Nephron progenitor cell (in vitro differentiated cells): ENCODE data around the gene RNF133.

ENCODE experiments used
- DNase-seq: peaks from one replicate; pipeline ENCODE4 v3.0.0; 2021
- H3K27ac Mint-ChIP-seq: 2 replicates; pipeline ENCODE4 v1.8.0; 2021; ENCODE audit warnings: mild to moderate bottlenecking, moderate library complexity, mixed read lengths
- H3K27me3 Mint-ChIP-seq: 2 replicates; pipeline ENCODE4 v1.8.0; 2021; ENCODE audit warnings: mild to moderate bottlenecking, low read depth, mixed read lengths; ENCODE audit not compliant: poor library complexity
- H3K36me3 Mint-ChIP-seq: 2 replicates; pipeline ENCODE4 v1.8.0; 2021; ENCODE audit warnings: low read depth, mixed read lengths
- H3K4me1 Mint-ChIP-seq: 2 replicates; pipeline ENCODE4 v1.8.0; 2021; ENCODE audit warnings: mixed read lengths
- H3K4me3 Mint-ChIP-seq: 2 replicates; pipeline ENCODE4 v1.8.0; 2021; ENCODE audit warnings: mild to moderate bottlenecking, moderate library complexity, mixed read lengths
- H3K9me3 Mint-ChIP-seq: 2 replicates; pipeline ENCODE4 v1.8.0; 2021; ENCODE audit warnings: mild to moderate bottlenecking, moderate library complexity, mixed read lengths
- TF ChIP-seq, protein P1 (sequence below): fragments of 200-600 bp; sonication (generic); IDR thresholded peaks from 2 replicates; pipeline ENCODE4 v1.5.0; 2021; ENCODE audit warnings: antibody characterized with exemption

Gene RNF133

DNA sequence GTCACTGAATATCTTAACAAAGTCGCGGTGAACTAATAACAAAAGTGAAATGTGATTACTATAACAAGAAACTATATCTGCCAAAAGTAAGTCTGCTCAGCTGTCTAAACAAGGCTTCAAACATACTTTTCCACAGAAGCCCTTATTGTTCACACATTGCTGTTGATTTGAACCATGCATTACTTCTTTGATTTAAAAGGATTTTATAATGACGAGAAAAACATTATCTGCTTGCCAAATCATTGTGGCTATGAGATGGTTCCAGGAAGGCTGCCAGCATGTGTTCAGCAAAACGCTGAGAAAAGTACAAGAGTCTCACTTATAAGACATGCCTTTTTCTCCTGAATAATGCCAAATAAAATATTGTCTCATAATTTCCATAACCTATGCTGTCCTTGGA lies 24.4 kb downstream of the RNF133 start:
- Mint-ChIP-seq H3K27ac (no peak overlapping the region), H3K36me3 (no peaks in the 10 kb centered on the region), H3K4me1 (peaks cover 3% of the 10 kb centered on the region), H3K4me3 (no peak overlapping the region), H3K27me3 (peaks cover 4% of the 10 kb centered on the region), H3K9me3 (peaks cover 3% of the 10 kb centered on the region)
- no peak for DNase-seq
- TF ChIP-seq, protein P1, sequence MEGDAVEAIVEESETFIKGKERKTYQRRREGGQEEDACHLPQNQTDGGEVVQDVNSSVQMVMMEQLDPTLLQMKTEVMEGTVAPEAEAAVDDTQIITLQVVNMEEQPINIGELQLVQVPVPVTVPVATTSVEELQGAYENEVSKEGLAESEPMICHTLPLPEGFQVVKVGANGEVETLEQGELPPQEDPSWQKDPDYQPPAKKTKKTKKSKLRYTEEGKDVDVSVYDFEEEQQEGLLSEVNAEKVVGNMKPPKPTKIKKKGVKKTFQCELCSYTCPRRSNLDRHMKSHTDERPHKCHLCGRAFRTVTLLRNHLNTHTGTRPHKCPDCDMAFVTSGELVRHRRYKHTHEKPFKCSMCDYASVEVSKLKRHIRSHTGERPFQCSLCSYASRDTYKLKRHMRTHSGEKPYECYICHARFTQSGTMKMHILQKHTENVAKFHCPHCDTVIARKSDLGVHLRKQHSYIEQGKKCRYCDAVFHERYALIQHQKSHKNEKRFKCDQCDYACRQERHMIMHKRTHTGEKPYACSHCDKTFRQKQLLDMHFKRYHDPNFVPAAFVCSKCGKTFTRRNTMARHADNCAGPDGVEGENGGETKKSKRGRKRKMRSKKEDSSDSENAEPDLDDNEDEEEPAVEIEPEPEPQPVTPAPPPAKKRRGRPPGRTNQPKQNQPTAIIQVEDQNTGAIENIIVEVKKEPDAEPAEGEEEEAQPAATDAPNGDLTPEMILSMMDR = no peak

DNA sequence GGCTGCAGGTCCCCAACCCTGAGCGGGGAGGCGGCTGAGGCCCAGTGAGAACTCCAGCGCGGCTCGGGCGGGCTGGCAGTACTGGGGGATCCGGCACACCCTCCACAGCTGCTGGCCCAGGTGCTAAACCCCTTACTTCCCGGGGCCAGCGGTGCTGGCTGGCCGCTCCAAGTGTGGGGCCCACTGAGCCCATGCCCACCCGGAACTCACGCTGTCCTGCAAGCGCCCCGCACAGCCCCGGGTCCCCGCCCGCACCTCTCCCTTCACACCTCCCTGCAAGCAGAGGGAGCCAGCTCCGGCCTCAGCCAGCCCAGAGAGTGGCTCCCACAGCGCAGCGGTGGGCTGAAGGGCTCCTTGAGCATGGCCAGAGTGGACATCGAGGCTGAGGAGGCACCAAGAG lies 25.0 kb downstream of the RNF133 start:
- Mint-ChIP-seq H3K9me3 (peaks cover 3% of the 10 kb centered on the region), H3K36me3 (no peaks in the 10 kb centered on the region)
- TF ChIP-seq, protein P1 = no peak

DNA sequence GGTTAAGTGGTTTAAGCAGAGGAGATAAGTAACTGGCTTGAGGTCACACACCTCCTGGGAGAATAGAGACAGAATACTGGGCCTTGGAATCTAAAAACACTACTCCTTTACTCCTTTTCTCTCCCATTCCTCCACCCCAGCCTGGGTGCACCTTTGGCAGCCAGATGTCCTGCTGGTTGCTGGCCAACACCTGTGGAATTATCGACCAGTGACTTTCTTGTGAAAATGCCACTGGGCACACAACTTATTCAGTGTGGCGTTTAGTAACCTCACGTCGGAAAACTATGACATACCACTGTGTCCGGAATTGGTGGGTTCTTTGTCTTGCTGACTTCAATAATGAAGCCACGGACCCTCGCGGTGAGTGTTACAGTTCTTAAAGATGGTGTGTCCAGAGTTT lies 26.4 kb downstream of the RNF133 start:
- Mint-ChIP-seq H3K27ac (no peak overlapping the region), H3K4me3 (no peak overlapping the region), H3K4me1 (no peaks in the 10 kb centered on the region), H3K27me3 (peaks cover 4% of the 10 kb centered on the region), H3K9me3 (peaks cover 3% of the 10 kb centered on the region), H3K36me3 (no peaks in the 10 kb centered on the region)
- TF ChIP-seq, protein P1 = no peak
- DNase-seq = no peak

More for the DNA sequence above, 25.0 kb downstream of the RNF133 start:
- Mint-ChIP-seq H3K27ac (no peak overlapping the region), H3K4me1 (no peaks in the 10 kb centered on the region), H3K27me3 (peaks cover 4% of the 10 kb centered on the region), H3K4me3 (no peak overlapping the region)
- DNase-seq = no peak

DNA sequence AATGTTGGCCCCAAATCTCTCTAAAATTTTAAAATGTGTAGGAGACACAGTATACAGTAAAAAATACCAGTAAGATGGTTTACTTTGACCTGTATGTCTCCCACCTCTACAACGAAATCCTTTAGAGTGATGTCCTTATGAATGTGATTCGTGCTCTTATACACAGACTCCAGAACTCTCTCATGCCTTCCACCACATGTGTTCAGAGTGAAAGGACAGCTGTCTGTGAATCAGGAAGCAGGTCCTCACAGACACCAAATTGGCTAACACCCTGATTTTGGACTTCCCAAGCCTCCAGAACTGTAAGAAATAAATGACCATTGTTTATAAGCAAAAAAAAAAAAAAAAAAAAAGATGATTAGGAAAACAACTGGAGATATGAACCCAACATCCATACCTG lies 35.2 kb downstream of the RNF133 start:
- TF ChIP-seq, protein P1 = no peak

DNA sequence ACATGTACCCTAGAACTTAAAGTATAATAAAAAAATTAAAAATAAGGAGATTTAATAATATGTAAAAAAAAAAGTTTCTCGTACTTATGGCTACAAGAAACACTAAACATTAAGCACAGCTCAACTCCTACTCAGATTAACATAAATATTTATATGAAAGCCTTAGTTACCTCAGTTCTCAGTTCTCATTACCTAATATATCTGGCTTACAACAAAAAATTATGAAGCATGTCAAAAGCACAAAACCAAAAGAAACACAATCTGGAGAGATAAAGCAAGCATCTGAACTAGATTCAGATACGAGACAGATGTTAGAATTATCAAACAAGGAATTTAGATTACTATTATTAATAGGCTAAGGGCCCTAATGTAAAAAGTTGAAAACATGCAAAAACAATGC lies 40.1 kb downstream of the RNF133 start:
- Mint-ChIP-seq H3K36me3 (no peaks in the 10 kb centered on the region), H3K27ac (no peak overlapping the region), H3K27me3 (peaks cover 4% of the 10 kb centered on the region), H3K4me3 (no peak overlapping the region), H3K4me1 (no peaks in the 10 kb centered on the region), H3K9me3 (peaks cover 5% of the 10 kb centered on the region)
- DNase-seq = no peak
- TF ChIP-seq, protein P1 = no peak

More for the DNA sequence above, 35.2 kb downstream of the RNF133 start:
- Mint-ChIP-seq H3K4me1 (no peaks in the 10 kb centered on the region), H3K9me3 (no peaks in the 10 kb centered on the region), H3K27me3 (no peaks in the 10 kb centered on the region), H3K27ac (no peak overlapping the region), H3K4me3 (no peak overlapping the region), H3K36me3 (no peaks in the 10 kb centered on the region)
- DNase-seq = no peak

DNA sequence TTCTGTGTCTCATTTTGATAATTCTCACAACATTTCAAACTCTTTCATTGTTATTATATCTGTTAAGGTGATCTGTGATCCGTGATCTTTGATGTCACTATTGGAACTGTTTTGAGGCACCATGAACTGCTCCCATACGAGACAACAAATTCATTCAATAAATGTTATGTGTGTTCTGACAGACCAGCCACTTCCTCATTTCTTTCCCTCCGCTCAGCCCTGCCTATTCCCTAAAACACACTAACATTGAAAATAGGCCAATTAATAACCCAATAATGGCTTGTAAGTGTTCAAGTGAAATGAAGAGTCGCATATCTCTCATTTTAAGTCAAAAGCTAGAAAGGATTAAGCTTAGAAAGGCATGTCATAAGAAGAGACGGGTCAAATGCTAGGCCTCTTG lies 45.2 kb downstream of the RNF133 start:
- TF ChIP-seq, protein P1 = no peak
- no peak overlapping the region for H3K4me3 Mint-ChIP-seq
- H3K4me1 Mint-ChIP-seq = no peaks in the 10 kb centered on the region
- H3K9me3 Mint-ChIP-seq = peaks cover 5% of the 10 kb centered on the region
- no peak overlapping the region for H3K27ac Mint-ChIP-seq
- H3K36me3 Mint-ChIP-seq = no peaks in the 10 kb centered on the region
- no peak for DNase-seq
- peaks cover 8% of the 10 kb centered on the region for H3K27me3 Mint-ChIP-seq
